GM18858 (cell line): ENCODE data around the gene MYL12B.
"Not testable (repeated sequence)": the region's sequence is repeated elsewhere in the genome, so short reads cannot be mapped to it uniquely, and the experiment has no call there.

Experiments used
- ATAC-seq: cut with Tn5 transposase; IDR thresholded peaks from one replicate; pipeline ENCODE4 v1.9.1; 2021; ENCODE audit not compliant: unreplicated experiment

Gene MYL12B

DNA sequence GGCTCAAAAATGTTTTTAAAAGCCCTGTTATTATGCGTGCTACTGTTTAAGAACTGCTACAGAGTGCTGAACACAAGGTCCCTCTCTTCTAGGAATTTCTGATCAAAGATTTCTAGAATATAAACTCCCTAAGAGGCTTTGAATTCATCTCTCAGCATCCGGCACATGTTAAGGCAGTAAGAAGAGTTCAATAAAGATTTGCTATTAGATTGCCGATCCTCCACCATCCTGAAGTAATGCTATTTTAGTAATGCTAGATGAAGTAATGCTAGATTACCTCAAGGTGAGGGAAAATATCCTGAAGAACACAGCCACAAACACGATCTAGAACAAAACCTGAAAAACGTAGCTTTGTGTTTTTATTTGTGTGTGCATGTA is 949 bp upstream of the MYL12B start:
- no peak for ATAC-seq

DNA sequence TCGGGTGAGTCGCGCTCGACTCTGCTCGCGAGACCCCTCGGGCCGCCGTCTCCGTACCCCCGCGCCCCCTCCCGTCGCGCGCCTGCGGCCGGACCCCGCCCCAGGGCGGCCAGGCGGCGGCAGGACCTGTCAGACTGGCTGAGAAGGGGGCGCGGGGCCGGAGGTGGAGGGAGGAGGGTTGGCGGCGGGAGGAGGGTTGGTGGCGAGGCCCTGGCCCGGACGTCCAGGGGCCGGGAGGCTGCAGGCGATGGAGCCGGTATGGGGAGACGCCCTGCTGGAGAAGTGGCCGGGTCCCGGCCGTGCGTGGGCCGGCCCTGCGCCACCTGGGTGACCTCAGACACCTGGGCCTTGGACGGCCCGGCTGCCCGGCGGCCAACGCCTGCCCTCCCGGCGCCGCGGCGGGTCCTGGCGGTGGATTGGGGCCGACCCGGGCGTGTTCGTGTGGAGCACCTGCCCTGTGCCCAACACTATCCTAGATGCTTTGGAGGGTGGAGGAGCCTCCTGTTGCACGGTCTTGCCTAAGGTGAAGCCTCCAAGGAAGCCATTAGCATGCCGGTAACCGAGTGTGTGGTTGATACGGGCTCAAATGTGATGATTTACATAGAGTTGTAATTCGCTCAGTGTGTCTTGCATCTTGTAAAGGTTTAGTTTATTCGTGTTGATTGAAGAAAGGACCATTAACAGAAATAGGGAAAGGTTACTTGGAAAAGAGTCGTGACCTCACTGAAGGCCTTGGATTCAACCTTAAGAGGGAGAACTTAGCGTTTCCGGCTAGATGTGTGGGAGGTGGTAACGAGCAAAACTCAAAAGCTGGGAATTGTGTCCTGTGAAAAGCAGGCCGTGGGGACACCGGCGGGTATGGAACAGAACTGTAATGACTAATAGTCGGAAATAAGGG is 550 bp downstream of the MYL12B start:
- peak; percentile 13 for ATAC-seq

DNA sequence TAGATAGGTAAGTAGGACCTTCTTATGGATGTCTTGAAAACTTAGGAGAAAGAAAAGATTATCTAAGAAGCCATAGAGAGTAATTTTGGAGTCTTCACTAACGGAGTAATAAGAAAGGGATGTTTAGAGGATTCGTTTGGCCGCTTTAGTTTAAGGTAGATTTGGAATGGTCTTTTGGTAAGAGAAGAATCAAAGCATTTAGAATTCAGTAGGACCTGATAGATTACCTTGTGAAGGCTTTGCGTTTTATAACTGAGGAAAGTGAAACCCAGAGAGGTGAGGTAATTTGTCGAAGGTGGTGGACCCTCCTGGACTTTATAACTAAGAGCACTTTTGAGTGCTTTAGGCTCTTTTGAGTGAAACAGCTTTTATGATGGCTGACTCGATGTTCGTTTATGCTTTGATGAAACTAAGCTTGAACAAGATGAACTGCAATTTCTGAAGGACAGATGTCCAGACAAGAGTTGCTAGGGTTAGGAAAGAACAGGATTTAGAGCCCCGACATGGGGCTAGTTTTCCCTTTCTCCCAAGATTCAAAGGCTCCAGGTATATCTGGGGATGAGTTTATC is 1.3 kb downstream of the MYL12B start:
- ATAC-seq: no peak

DNA sequence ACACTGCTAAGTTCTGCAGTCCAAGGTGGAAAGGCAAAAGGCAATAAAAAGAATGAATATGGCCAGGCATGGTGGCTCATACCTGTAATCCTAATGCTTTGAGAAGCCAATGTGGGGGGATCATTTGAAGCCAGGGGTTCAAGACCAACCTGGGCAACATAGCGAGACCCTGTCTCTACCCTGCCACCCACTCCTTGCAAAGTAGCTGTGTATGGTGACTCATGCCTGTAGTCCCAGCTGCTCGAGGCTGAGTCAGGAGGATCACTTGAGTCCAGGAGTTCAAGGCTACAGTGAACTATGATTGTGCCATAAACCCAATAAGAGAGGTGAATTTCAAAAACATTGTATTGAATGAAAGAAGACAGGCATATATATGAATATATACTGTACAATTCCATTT is 2.4 kb downstream of the MYL12B start:
- no peak for ATAC-seq

DNA sequence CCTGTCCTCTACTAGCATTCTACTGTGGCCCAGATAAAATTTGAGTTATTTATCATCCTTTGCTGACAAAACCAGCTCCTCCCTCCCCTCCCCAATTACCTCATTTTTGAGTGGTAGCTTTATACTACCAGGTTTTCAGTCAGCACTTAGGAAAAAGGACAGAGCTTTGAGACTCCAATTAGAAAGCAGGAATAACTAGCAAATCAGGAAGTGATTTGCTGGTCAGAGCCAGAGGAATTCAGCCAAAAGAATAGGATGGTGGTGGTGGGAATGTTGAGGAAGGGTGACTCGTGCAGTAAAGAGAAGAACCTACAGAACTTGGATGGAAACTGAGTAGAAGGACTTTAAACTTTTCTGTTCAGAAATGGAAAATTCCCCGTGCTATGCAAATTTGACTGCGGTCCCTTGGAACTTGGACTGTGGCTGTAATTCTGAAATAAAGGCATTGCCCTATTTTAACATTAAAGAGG is 3.7 kb downstream of the MYL12B start:
- no peak for ATAC-seq

DNA sequence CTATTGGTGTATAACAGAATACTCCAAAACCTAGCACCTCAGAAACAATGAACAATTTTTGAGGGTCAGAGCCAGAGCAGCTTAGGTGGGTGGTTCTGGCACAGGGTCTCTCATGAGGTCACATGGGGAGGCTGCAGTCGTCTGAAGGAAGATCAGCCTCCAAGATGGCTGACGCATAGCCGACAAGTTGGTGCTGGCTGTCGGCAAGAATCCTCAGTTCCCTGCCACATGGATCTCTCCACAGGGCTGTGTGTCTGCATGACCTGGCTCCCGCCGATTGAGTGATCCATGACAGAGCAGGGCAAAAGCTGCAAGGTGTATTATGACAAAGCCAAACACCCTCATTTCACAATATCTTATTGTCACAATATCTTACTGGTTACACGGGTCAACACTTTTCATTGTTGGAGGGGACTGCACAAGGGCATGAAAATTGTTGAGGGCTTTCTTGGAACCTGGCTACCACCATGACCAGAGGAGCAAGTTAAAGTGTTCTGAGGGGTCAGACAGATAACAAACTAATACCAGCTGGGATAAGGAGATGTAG is 4.2 kb downstream of the MYL12B start:
- no peak for ATAC-seq

DNA sequence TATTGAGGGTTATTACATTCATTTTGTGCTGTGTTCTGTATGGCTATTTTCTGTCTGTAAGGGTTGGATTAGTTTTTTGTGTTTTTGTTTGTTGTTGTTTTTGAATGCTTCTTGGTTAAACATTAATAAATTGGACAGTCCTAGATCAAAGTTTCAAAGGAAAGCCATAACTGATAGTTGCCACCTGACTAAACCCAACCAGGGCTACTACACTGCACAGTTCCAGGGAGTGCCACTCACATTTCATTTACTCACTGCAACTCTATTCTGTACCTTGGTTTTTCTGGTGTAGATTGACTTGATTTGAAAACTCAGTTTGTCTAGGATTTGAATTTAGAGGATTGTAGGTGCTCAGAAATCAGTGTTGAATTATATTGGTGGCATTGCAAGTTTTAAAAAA is 6.4 kb downstream of the MYL12B start:
- ATAC-seq: no peak

DNA sequence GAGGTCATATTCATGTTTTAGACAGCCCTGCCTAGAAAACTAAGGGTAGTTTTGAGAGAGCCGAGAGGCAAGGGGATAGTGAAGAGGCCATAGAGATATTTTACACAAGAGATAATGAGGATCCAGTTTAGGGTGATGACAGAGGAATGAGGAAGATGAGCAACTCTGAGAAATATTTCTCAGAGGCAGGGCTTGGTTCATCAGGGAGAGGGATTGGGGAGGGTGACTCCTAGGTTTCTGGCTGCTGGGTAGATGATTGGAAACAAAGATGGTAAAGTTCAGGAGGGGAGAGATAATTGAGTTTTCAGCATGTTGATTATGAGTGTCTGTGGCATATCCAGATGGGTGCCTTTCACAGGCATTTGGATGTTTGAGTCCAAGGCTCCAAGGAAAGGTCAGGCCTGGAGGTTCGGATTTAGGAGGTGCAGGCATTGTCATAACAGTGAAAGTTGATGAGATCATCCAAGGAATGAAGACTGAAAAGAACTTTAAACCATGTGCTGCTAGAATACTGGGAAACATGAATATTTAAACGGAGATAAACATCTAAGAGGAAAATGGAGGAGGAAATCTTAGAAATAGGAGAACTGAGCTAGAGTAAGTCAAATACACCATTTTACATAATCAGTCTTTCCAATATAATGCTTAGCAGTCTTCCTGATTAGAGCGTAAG is 7.4 kb downstream of the MYL12B start:
- ATAC-seq: no peak

DNA sequence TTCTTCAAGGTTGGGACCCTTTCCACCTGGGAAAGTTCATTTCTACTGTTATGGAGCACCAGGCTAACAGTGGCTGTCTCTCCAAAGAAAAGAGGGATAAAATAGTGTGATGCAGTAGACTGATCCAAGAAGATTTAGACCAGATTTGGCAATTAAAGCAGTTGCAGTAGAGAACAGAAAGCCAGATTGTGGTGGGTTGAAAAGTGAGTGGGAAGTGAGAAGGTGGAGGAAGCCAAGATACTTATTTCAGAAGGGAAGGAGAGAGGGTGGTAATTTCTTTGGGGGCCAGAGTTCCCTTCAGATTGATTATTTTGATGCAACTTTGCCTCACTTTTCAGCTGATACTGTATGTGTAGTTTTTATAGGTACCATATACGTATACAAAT is 8.0 kb downstream of the MYL12B start:
- ATAC-seq: no peak

DNA sequence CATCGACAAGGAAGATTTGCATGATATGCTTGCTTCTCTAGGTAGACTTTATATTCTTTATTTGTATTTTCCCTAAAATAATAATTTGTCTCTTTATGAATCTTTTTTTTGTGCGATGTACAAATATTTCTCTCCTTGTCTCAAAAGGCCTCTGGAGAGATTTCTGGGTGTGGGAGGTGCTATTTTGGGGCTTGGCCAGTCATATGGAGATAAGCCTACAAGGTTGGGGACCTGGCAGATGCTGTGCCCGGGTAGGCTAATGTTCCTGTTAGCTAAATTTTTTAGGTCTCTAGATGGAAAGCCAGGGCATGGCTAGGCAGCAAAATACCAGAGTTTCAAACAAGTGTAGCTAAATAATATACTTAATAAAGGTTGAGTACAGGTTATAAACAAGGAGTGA is 11.1 kb downstream of the MYL12B start:
- ATAC-seq: no peak

DNA sequence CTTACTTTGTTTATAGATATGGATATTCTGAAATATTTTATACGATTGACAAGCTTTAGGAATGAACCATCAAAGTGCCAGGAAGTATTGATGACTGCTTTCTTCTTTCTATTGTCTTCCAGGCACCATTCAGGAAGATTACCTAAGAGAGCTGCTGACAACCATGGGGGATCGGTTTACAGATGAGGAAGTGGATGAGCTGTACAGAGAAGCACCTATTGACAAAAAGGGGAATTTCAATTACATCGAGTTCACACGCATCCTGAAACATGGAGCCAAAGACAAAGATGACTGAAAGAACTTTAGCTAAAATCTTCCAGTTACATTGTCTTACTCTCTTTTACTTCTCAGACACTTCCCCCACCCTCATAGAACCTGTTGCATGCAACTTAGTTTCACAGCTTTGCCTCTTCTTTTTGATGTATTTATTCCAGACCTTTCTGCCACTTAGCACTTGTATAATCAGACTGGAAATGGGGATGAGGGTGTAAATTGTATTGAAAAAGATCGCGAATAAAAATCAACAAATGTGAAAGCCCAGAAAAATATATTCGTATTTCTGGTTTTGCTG is 15.8 kb downstream of the MYL12B start:
- ATAC-seq: not testable (repeated sequence)

DNA sequence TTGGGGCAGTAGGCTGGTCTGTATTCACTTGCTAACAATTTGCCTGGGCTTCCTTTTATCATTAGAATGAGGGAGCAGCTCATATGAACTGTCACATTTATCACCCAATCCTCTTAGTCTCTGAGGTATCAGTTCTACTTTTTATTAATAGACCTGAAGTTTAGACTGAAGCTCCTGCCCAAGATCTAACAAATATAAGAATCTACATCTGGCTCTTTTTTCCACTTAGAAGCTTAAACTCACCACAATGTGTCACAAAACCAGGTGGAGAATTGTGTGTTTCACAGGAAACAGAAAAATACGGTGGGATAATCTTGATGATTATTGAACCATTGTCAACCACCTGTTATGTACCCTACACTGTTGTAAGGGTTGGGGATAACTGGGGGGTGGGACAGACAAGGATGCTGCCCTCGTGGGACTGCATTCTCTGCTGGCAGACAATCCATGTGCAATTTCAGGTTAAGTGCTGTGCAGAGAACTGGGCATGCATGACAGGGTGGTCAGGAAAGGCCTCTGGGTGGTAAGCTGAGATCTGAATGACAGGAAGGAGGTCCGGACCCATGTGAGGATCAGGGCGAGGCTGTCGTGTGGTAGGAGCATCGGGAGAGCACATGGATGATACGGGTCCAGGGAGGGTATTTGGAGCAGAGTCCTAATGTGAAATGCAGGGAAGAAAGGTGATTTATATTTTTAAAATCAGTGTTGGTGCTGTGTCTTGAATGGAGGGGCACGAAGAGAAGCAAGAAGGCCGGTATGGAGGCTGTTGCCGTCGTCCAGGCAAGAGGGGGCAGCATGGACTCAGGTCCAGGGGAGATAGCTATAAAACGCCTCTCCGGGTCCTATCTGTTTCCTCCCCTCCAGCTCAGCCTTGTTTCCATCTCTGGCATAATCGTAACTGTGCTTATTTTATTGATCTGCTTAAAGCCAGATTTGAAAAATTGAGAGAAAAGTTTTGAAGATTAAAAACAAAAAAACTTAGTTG is 17.6 kb downstream of the MYL12B start:
- peak; percentile 83 for ATAC-seq

DNA sequence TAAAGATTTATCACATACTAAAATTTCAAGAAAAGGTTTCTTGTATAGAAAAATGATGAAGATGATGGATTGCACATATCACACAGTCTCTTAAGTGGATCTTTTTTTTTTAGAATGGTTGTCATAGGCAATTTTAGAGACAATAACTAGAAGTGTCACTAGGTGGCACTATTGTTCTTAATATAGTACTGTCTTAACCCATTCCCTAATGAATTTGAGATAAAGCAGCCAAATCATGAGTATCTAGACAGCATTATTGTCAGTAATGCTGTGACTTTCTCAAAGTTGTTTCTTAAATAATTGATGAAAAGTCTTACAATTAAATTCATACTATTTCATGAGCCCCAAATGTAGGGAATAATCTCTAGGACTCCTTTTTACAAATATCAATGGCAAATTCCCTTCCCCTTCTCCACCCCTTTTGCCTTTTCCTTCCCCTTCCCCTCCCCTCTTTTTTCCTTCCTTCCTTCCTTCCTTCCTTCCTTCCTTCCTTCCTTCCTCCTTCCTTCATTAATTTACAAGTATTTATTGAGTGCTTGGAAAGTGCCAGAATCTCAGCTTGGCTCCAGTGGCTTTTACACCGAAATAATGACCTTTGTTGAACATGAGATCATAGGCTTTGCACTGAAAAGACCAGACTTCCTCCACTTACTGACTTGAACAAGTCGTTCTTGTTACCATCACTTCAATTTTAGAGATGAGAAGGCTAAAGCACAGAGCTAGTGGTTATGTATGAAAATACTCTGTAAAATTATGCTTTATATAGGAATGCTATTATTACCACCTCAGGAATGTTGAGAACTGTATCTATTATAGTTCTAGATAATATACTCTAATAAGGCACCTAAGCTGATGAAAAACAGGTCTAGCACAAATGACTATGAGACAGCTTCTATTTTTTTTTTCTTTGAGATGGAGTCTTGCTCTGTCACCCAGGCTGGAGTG is 19.8 kb downstream of the MYL12B start:
- no peak for ATAC-seq

DNA sequence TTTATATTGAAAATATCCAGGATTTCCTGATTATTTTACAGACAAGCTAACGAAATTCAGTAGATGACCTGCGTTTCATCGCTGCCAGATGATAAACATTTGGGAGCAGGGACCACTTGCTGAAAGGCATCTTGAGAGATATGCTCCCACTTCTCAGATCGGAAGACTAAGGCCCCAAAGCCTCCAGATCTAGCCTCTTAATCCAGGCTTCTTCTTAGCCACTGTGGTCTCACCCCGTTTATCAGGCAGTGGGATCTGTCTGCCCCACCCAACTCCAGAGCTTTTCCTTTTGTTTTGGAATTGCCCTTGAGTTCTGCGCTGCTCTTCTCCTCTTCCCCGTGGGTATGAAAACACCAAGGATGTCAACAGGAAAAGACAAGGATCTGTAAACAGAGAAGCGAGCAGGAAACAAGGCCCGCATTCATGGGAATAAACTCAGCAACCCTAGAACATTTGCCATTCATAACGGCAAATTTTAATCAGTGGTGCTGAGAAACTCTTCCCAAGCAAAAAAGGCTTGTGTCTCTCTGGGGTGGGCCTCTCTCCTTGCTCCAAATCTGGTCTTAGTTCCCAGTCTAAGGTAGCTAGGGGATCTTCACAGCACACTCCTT is 21.4 kb downstream of the MYL12B start:
- no peak for ATAC-seq

DNA sequence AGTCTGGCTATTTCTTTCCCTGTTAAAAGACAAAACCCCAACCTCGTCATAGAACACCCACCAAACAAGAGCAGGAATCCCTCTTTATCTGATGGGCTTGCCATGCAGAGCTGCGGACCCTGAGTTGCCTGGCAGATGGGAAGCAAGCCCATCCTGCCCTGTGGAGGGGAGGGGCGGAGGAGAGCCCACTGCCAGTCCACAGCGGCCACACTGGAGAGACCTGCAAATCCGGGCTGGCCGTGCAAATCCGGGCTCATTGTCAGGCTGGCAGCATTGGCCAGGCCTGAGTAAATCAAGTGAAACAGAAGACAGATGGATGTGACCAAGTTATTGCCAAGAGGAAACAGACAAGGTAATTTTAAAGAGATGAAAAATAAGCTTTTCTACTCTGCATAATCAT is 22.0 kb downstream of the MYL12B start:
- ATAC-seq: no peak

DNA sequence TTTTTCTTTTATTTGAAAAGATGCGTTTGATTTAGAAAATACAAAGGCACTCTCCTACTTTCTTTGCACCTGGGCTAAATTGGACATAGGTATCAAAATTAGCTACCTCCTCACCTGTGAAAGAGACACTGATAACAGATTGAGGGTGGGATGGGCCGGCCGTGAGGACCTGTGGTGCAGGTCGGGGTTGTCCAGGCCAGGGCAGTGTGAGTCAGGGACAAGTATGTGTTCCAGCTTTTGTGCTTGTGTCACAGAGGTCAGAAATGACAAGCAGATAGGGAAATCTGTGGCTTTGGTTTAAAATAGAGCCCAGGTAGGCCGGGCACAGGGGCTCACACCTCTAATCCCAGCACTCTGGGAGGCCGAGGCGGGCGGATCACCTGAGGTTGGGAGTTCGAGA is 22.6 kb downstream of the MYL12B start:
- ATAC-seq: no peak

DNA sequence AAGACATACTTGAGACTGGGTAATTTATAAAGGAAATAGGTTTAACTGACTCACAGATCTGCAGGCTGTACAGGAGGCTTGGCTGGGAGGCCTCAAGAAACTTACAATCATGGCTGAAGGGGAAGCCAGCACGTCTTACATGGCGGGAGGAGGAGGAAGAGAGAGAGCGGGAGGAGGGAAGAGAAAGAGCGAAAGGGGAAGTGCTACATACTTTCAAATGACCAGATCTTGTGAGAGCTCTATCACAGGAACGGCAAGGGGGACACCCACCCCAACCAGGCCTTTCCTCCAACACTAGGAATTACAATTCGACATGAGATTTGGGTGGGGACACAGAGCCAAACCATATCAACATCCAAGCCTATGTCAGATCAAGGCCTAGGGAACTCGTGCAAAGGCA is 24.2 kb downstream of the MYL12B start:
- no peak for ATAC-seq

DNA sequence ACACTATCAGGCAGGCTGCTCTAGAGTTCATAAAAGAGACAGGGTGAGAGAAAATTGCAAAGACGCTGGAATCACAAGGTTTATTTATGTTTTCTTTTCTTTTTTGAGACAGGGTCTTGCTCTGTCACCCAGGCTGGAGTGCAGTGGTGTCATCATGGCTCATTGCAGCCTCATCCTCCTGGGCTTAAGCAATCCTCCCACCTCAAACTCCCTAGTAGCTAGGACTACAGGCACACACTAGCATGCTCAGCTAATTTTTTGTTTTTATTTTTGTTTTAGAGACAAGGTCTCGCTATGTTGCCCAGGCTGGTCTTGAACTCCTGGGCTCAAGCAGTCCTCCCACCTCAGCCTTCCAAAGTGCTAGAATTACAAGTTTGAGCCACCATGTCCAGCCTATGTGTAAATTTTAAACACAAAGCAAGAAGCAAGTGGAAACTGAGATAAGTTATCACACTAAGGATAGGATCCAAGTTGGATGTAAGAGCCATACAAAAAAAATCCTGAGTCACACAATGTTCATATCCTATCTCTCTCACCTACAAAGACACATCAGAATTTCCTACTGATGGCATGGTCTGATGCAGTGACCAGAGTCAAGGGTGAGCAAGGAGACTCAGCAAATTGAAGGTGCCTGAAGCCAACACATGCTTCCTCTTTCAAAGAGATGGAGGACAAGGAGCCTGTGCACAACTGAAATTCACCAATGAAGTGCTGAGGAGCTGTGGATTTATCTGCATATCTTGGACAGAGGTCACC is 31.4 kb downstream of the MYL12B start:
- no peak for ATAC-seq
